H9 (cell line): ENCODE data around the gene AMELX. TPM values are rescaled to one million over a fixed set of nuclear protein-coding genes. Genes with fewer than 3 reads are reported as not detected.

ENCODE experiments used
- DNase-seq: peaks from one replicate; pipeline ENCODE4 v3.0.0-alpha.2; 2017
- H2AFZ ChIP-seq: one replicate; pipeline ENCODE4 v1.6.1; 2013; ENCODE audit warnings: mild to moderate bottlenecking, low read length, control low read depth, moderate library complexity
- H2AK5ac ChIP-seq: 2 replicates; pipeline ENCODE4 v1.6.1; 2013; ENCODE audit warnings: low read length, control low read depth, mixed read lengths; ENCODE audit not compliant: insufficient read length
- H2BK120ac ChIP-seq: one replicate; pipeline ENCODE4 v1.6.1; 2013; ENCODE audit warnings: low read depth, mild to moderate bottlenecking, low read length, control low read depth, inconsistent platforms; ENCODE audit not compliant: poor library complexity, severe bottlenecking
- H2BK12ac ChIP-seq: 2 replicates; pipeline ENCODE4 v1.6.1; 2013; ENCODE audit warnings: low read length, control low read depth, mixed read lengths, low read depth; ENCODE audit not compliant: insufficient read length
- H2BK15ac ChIP-seq: 2 replicates; pipeline ENCODE4 v1.6.1; 2013; ENCODE audit warnings: low read depth, low read length, control low read depth
- H2BK20ac ChIP-seq: one replicate; pipeline ENCODE4 v1.6.1; 2013; ENCODE audit warnings: low read depth, mild to moderate bottlenecking, low read length, control low read depth, inconsistent platforms; ENCODE audit not compliant: poor library complexity, severe bottlenecking
- H2BK5ac ChIP-seq: 2 replicates; pipeline ENCODE4 v1.6.1; 2013; ENCODE audit warnings: low read length, control low read depth, mixed read lengths; ENCODE audit not compliant: insufficient read length
- H3K14ac ChIP-seq: 2 replicates; pipeline ENCODE4 v1.6.1; 2013; ENCODE audit warnings: low read length, control low read depth; ENCODE audit not compliant: insufficient read depth
- H3K18ac ChIP-seq: 2 replicates; pipeline ENCODE4 v1.6.1; 2013; ENCODE audit warnings: low read depth, mild to moderate bottlenecking, mixed read lengths, low read length, control low read depth; ENCODE audit not compliant: insufficient read length
- H3K23ac ChIP-seq: 2 replicates; pipeline ENCODE4 v1.6.1; 2013; ENCODE audit warnings: low read length, control low read depth, mixed read lengths, low read depth; ENCODE audit not compliant: insufficient read length
- H3K23me2 ChIP-seq: 2 replicates; pipeline ENCODE4 v1.6.1; 2013; ENCODE audit warnings: low read depth, mild to moderate bottlenecking, mixed read lengths, low read length, control low read depth; ENCODE audit not compliant: insufficient read length, poor library complexity, severe bottlenecking
- H3K27ac ChIP-seq: 2 replicates; pipeline ENCODE4 v1.5.1; 2013; ENCODE audit warnings: low read length, control low read depth, mixed read lengths, low read depth; ENCODE audit not compliant: insufficient read length
- H3K27me3 ChIP-seq: 2 replicates; pipeline ENCODE4 v1.6.1; 2013; ENCODE audit warnings: low read length, control low read depth, inconsistent platforms; ENCODE audit not compliant: insufficient read depth
- H3K4ac ChIP-seq: 2 replicates; pipeline ENCODE4 v1.6.1; 2013; ENCODE audit warnings: low read depth, mild to moderate bottlenecking, control low read depth, inconsistent platforms, low read length, moderate library complexity
- H3K4me1 ChIP-seq: 2 replicates; pipeline ENCODE4 v1.6.1; 2013; ENCODE audit warnings: low read length, control low read depth, inconsistent platforms; ENCODE audit not compliant: insufficient read depth
- H3K4me2 ChIP-seq: 2 replicates; pipeline ENCODE4 v1.6.1; 2013; ENCODE audit warnings: low read length, control low read depth, mixed read lengths; ENCODE audit not compliant: insufficient read length, insufficient read depth
- H3K56ac ChIP-seq: 2 replicates; pipeline ENCODE4 v1.6.1; 2013; ENCODE audit warnings: low read depth, mild to moderate bottlenecking, mixed read lengths, low read length, control low read depth; ENCODE audit not compliant: insufficient read length
- H3K79me1 ChIP-seq: 2 replicates; pipeline ENCODE4 v1.6.1; 2013; ENCODE audit warnings: low read depth, mild to moderate bottlenecking, moderate library complexity, low read length, control low read depth, inconsistent platforms; ENCODE audit not compliant: insufficient read depth, poor library complexity, severe bottlenecking
- H3K79me2 ChIP-seq: 2 replicates; pipeline ENCODE4 v1.6.1; 2013; ENCODE audit warnings: low read length, control low read depth, inconsistent platforms; ENCODE audit not compliant: insufficient read depth
- H3K9ac ChIP-seq: 2 replicates; pipeline ENCODE4 v1.6.1; 2013; ENCODE audit warnings: low read length, control low read depth, mixed read lengths; ENCODE audit not compliant: insufficient read length; ENCODE audit errors: extremely low read depth
- H3K9me3 ChIP-seq: one replicate; pipeline ENCODE4 v1.6.1; 2013; ENCODE audit warnings: low read depth, low read length, inconsistent platforms; ENCODE audit not compliant: control insufficient read depth
- H3T11ph ChIP-seq: one replicate; pipeline ENCODE4 v1.6.1; 2013; ENCODE audit warnings: mild to moderate bottlenecking, low read length, control low read depth, inconsistent platforms
- H4K20me1 ChIP-seq: one replicate; pipeline ENCODE4 v1.6.1; 2013; ENCODE audit not compliant: control insufficient read depth, insufficient read length, insufficient read depth
- H4K5ac ChIP-seq: 2 replicates; pipeline ENCODE4 v1.6.1; 2013; ENCODE audit warnings: low read depth, mild to moderate bottlenecking, mixed read lengths, low read length, control low read depth; ENCODE audit not compliant: insufficient read length
- H4K8ac ChIP-seq: replicated peaks from 2 replicates; pipeline ENCODE4 v1.6.1; 2013; ENCODE audit warnings: low read length, control low read depth, mixed read lengths, low read depth; ENCODE audit not compliant: insufficient read length
- H4K91ac ChIP-seq: 2 replicates; pipeline ENCODE4 v1.6.1; 2013; ENCODE audit warnings: low read depth, mild to moderate bottlenecking, moderate library complexity, mixed read lengths, low read length, control low read depth; ENCODE audit not compliant: insufficient read length
- H3K27ac Mint-ChIP-seq, 3 experiments: 2 replicates in 2 of 3; 3 replicates in 1 of 3; pipeline ENCODE4 v1.8.0; 2020 to 2021; ENCODE audit warnings: mixed read lengths in 3 of 3, mild to moderate bottlenecking in 1 of 3, moderate library complexity in 1 of 3
- H3K27me3 Mint-ChIP-seq: 2 replicates; pipeline ENCODE4 v1.8.0; 2021; ENCODE audit warnings: low read depth, mild to moderate bottlenecking, moderate library complexity, mixed read lengths
- H3K36me3 Mint-ChIP-seq, 3 experiments: 2 replicates in 2 of 3; 3 replicates in 1 of 3; pipeline ENCODE4 v1.8.0; 2020 to 2021; ENCODE audit warnings: low read depth in 3 of 3, mixed read lengths in 3 of 3; ENCODE audit not compliant: insufficient read depth in 1 of 3
- H3K4me1 Mint-ChIP-seq, 2 experiments: 2 replicates each; pipeline ENCODE4 v1.8.0; 2020; ENCODE audit warnings: mixed read lengths in 2 of 2
- H3K4me3 Mint-ChIP-seq, 2 experiments: 2 replicates in 1 of 2; 3 replicates in 1 of 2; pipeline ENCODE4 v1.8.0; 2020 to 2021; ENCODE audit warnings: mild to moderate bottlenecking in 2 of 2, mixed read lengths in 2 of 2, moderate library complexity in 1 of 2
- H3K9me3 Mint-ChIP-seq, 2 experiments: 2 replicates in 1 of 2; 3 replicates in 1 of 2; pipeline ENCODE4 v1.8.0; 2020; ENCODE audit warnings: mild to moderate bottlenecking in 2 of 2, mixed read lengths in 2 of 2, moderate library complexity in 1 of 2
- WGBS: extraction: QIAGEN DNeasy Blood & Tissue Kit; methylation state at CpG from one replicate; pipeline ENCODE4 v1.1.7; 2013; ENCODE audit warnings: missing lambda C conversion rate, low lambda C conversion rate, mixed read lengths; ENCODE audit not compliant: insufficient read length; ENCODE audit errors: extremely low coverage; 5-methylcytosine and 5-hydroxymethylcytosine counted together
- total RNA-seq: library from RNA; stranded (reverse); gene quantifications from 2 replicates; pipeline ENCODE4 v1.2.1, GENCODE V29; 2021
- TF ChIP-seq, protein P1 (sequence below): fragments of 200-600 bp; sonication (generic); conservative IDR thresholded peaks from 3 replicates; pipeline ENCODE4 v1.8.0; 2021; ENCODE audit warnings: antibody characterized with exemption, mild to moderate bottlenecking

The AMELX gene
- total RNA-seq, 1 experiment from 2014 or later = not detected

DNA sequence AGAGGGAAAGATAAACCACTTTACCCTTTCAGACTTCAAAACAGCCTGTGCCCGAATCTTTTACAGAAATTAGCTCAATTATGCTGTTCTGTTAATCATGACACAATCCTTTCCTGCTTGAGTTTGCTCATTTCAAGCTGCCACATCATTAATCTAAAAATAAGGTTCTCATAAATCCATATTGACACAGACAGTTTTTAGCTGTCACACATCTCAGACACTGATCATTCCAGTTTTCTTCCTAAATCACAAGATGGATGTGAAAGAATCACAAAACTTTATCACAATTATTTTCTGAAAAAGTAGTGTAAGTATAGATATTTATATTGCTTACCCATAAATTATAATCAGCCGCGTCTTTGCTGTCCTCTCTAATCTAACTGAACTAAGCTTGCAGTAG is 27.9 kb upstream of the AMELX start:
- Mint-ChIP-seq H3K27ac (no peak overlapping the region), H3K4me1 (no peaks in the 10 kb centered on the region), H3K36me3 (no peaks in the 10 kb centered on the region; a peak in 1 of 7 replicates), H3K9me3 (peaks cover 53 to 65% of the 10 kb centered on the region in 2 experiments), H3K4me3 (no peak overlapping the region), H3K27me3 (no peaks in the 10 kb centered on the region; the same call in none of the 2 replicates)
- H2AK5ac ChIP-seq = no peak overlapping the region
- no peak for DNase-seq
- H3K27ac ChIP-seq = no peak overlapping the region
- no peak overlapping the region for H2BK15ac ChIP-seq
- no peak overlapping the region for H3K14ac ChIP-seq
- no peak overlapping the region for H4K8ac ChIP-seq
- H3K23ac ChIP-seq = no peak overlapping the region
- TF ChIP-seq, protein P1, sequence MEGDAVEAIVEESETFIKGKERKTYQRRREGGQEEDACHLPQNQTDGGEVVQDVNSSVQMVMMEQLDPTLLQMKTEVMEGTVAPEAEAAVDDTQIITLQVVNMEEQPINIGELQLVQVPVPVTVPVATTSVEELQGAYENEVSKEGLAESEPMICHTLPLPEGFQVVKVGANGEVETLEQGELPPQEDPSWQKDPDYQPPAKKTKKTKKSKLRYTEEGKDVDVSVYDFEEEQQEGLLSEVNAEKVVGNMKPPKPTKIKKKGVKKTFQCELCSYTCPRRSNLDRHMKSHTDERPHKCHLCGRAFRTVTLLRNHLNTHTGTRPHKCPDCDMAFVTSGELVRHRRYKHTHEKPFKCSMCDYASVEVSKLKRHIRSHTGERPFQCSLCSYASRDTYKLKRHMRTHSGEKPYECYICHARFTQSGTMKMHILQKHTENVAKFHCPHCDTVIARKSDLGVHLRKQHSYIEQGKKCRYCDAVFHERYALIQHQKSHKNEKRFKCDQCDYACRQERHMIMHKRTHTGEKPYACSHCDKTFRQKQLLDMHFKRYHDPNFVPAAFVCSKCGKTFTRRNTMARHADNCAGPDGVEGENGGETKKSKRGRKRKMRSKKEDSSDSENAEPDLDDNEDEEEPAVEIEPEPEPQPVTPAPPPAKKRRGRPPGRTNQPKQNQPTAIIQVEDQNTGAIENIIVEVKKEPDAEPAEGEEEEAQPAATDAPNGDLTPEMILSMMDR = no peak
- no peak overlapping the region for H3K9ac ChIP-seq
- no peak overlapping the region for H2BK12ac ChIP-seq
- H3T11ph ChIP-seq = no peak overlapping the region
- H4K20me1 ChIP-seq = no peaks in the 10 kb centered on the region
- H2AFZ ChIP-seq = no peak overlapping the region
- no peak overlapping the region for H4K5ac ChIP-seq
- no peak overlapping the region for H2BK120ac ChIP-seq
- no peak overlapping the region for H4K91ac ChIP-seq
- no peaks in the 10 kb centered on the region for H3K4me1 ChIP-seq
- H3K9me3 ChIP-seq = no peaks in the 10 kb centered on the region
- H3K23me2 ChIP-seq = no peaks in the 10 kb centered on the region
- no peaks in the 10 kb centered on the region for H3K79me2 ChIP-seq
- H3K79me1 ChIP-seq = no peaks in the 10 kb centered on the region
- WGBS = no CpG with 5 or more reads among the region's 3 CpGs
- H3K4me2 ChIP-seq = no peak overlapping the region
- no peak overlapping the region for H3K56ac ChIP-seq
- no peak overlapping the region for H2BK5ac ChIP-seq
- H2BK20ac ChIP-seq = no peak overlapping the region
- H3K4ac ChIP-seq = no peak overlapping the region
- H3K27me3 ChIP-seq = no peaks in the 10 kb centered on the region
- no peak overlapping the region for H3K18ac ChIP-seq
